HG03575 (cell line): ENCODE measurements around the gene RALGAPA1.

Experiments
- ATAC-seq: cut with Tn5 transposase; IDR thresholded peaks from one replicate; pipeline ENCODE4 v1.9.1; 2021; ENCODE audit not compliant: unreplicated experiment, insufficient number of reproducible peaks, low FRiP score; ENCODE audit errors: extremely low read depth

RALGAPA1 gene

DNA sequence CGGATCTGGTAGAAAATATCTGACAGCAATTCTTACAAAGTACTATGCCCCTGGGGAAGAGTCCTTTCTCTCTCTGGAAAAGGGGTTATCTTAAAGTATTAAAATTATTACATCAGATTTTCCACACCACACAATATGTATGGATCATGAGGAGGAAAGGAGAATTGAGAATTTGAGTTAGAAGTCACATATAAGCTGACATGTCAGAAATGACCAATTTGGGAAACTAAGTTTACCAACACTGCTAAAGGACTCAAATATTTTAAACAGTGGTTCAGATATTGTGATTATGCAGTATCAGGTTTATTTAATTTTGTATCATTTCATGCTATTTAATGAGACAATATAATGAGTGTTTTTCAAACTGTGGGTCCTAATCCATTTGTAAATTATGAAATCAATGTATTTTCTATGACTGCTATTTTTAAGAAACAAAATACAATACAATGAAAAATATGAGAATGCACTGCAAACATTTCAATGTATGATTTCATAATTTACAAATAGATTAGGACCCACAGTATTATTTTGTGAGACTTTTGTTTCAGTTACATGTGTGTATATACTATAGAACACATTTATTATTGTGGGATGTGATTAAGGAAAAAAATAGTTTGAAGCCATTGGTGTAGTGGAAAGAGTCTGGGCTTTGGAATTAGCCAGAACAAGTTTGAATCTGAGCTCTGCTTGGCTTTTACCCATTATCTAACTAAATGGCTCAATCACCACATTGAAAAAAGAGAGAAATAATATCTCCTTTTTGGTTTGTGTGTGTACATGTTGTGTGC lies 276.9 kb downstream of the RALGAPA1 start:
- no peak for ATAC-seq

DNA sequence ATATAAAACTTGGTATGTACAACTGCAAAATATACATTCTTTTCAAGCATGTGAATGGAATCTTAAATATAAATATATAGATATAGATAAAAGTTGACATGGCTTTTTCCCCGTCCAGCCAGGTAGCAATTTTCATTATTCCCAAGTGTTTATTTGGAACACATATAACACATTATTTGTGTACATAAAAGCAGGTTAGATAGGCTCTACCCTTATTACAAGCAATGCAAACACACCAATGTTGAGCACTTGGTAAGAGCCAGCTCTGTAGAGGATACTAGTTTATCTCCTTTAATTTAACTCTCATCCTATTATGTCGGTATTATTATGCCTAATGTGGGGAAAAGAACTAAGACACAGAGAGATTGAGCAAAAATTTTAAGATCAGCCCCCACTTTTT lies 282.1 kb downstream of the RALGAPA1 start:
- ATAC-seq: no peak

DNA sequence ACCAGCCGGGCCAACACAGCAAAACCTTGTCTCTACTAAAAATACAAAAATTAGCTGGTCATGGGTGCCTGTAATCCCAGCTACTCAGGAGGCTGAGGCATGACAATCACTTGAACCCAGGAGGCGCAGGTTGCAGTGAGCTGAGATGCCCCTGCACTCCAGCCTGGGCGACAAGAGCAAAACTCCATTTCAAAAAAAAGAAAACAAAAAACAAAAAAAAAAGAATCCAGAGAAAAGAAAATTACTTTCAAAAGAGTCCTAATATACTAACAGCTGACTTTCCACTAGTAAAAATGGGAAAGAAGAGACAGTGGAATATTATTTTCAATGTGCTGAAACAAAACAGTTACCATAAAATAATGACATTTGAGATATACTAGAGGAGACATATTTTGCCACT lies 283.4 kb downstream of the RALGAPA1 start:
- ATAC-seq: no peak

DNA sequence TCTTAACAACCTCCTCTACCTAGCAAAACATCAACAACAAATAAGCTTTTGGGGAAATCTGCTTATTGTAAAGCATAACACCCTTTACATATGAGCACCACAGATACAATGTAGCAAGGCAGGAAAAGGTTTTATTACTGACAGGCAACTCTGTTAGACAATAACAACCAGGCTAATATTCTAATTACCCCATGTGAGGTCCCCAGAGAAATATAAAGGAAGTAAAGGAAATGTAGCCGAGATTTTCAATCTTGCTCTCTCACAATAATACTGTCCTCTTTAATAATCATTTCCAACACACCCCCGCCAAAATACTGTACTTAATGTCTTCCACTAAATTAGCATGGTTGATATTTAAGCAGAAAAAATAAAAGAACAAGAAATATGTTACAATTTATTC lies 289.1 kb downstream of the RALGAPA1 start:
- ATAC-seq: no peak

DNA sequence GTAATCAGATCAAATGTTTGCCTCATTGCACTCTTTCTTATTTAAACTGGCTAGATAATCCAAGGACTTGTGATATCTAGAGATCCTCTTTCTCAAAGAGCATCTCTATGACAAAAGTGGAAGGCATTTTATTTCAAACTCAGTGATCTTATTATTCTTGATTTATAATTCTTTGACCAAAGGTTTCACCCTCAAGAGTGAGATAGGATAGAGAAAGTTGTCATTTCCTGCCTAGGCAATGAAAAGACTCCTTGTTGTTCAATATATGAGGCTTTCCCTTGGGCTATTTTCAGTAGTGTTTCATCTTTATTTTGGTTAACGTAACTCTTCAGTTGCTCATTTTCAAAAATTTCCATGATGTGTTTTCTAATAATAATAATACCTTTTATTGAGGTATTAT lies 293.2 kb downstream of the RALGAPA1 start:
- ATAC-seq: no peak

DNA sequence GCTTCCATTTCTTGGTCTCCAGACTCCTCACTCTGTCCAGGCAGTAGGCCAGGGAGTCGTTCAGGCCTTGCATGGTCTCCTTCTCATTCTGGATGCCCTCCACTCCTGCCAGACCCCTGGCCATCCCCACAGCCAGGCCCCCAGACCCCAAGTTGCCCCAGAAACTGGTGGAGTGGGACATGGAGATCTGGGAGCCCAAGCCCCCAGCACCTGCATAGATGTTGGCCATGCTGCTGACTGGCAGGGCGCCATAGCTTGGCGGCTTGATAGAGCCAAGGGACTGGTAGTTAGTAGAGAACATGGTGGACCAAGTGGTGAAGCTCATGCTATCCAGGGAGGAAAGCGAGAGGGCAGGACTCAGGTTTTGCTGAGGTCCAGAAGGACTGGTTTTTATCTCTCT lies 296.3 kb downstream of the RALGAPA1 start:
- no peak for ATAC-seq

DNA sequence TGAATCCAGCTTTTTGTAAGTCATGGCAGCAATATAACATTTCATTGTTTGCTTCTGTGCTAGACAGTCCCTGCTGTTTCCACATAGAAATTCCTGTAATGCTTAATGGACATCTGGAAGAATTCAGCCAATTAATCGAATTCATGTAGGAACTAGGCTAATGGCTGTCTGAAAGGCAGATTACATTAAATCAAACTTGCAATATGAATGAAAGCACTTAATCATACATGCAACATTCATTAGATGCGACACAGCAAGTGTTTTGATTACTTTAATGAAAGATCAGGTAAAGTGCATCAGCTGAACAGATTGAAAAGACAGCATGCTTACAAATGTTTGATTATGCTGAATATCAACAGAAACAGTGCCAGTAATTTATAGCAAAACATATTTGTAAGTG lies 299.2 kb downstream of the RALGAPA1 start:
- ATAC-seq: no peak

DNA sequence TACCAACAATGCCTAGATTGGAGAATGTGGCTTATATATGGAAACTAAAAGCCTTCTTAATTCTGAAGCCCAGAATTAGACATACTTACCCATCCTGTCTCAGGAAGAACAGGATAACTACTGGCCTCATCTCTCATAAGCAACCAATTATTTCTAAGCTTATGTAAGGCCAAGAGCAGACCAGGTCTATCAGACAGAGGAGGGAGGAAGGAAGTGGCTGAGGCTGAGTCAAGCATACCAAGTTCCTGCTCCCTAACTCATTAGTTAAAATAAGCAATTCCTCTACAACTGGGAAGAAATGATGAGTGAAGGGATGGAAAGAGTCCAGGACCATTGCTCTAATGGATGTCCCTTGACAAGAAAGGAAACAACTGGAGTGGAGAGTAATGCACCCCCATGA lies 302.2 kb downstream of the RALGAPA1 start:
- ATAC-seq: no peak

DNA sequence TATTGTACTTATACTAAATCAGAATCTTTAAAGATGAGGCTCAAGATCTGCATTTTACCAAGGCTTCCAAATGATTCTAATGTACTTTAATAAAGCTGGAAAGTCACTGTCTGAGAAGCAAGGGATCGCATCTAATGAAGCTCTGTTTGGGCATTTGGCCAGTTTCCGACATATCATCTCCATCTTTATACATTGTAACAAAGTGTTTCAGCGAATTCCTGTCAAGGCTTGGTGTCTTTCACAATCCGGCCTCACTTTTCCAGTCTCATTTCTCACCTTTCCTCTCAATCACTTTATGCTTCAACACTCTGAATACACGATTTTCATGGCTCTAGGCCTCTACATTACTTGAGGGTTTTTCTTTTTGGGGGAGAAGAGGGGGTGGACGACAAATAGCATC lies 302.6 kb downstream of the RALGAPA1 start:
- no peak for ATAC-seq

DNA sequence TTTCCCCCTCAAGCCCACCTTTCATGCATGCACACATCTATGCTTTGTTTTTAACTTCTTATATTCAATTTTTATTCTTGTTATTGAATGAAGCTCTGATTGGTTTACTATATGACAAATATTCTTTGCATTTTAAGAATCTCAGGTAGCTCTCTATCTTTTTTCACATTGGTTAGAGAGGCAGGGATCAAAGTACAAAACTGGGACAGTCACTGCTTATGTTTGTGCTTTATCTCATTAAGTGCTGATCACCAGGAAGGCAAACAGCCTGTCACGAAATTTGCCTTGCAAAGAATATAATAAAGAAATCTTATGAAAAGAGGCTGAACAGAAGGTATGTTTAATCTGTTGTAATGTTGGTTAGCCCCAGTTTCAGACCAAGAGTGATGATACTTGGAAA lies 304.8 kb downstream of the RALGAPA1 start:
- ATAC-seq: no peak

DNA sequence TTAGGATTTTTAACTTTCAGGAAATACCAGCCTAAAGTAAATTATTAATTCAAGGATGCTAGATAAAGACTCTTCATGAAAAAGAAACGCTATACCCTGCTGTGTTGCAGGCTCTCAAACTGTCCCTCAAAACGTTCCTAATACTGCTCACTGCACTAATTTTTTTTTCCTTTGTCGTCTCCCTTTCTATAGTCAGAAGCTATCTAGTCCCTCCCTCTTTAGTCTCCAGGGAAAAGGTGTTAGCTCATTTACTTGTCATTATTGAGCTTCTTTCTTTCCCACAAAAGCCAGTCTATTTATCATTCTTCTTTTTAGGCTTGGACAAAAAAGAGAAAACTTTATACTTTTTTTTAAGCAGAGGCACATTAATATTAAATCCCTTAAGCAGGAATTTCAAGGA lies 305.4 kb downstream of the RALGAPA1 start:
- ATAC-seq: no peak

DNA sequence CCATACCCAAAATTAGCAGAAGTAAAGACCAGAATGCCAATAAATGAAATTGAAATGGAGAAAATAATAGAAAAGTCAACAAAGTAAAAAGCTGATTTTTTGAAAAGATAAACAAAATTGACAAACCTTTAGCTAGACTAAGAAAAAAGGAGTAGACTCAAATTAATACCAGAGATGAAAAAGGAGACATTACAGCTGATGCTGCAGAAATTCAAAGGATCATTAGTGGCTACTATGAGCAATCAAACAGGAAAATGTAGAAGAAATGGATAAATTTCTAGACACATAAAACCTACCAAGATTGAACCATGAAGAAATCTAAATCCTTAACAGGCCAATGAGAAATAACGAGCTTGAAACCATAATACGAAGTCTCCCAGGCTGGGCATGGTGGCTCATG lies 309.9 kb downstream of the RALGAPA1 start:
- no peak for ATAC-seq

DNA sequence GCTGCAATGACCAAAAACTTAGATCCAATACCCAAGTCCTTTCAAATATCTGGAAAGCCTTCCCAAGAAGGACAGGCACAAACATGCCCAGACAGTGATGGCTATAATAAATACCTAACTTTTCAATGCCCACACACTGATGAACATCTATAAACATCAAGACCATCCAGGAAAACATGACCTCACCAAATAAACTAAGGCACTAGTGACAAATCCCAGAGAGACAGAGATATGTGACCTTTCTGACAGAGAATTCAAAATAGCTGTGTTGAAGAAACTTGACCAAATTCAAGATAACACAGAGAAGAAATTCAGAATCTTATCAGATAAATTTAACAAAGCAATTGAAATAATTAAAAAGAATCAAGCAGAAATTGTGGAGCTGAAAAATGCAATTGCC lies 313.8 kb downstream of the RALGAPA1 start:
- no peak for ATAC-seq

DNA sequence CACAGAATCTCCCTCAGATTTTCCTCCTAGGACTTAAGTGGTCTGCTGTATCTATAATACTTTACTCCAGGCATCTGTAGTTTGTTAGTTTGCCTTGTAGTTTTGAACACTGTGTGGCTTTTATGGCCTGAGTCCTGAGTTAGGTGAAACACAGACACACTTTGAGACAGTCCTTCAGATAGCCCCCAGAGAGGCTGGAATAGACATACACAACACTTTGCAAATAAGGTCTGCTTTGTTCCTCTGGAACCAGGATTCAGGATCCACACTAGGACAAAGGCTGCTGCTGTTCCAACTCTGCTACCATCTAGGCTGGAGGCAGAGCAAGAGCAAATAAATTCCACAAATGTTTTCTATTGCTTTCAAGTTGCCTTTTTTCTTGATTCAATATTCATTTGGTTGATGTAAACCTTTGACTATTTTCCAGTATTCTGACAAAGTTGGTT lies 316.5 kb downstream of the RALGAPA1 start:
- ATAC-seq: no peak
